Measurements from ENCODE around the gene TCN2. TPM values are rescaled to one million over a fixed set of nuclear protein-coding genes. Genes with fewer than 3 reads are reported as not detected.

TCN2 gene
- total RNA-seq, 1 donor from 2014 or later: 14.5 TPM

DNA sequence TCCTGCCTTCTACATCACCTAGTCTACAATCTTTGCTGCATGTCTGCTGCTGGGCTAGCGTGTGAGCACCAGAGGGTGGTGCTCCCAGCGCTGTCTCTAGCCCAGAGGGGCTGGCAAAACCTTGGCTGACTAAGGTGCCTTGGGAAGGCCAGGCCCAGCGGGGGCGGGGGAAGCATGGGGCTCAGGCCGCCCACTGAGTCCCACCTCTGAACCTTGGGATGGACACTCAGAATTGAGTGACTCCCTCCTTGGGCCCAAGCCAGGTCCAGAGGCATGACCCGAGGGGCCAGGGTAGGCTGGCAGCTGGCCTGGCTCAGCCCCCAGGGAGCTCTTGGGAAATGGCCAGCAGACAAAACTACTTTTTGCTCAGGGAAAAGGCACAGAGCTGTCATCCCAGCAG lies 24.9 kb upstream of the TCN2 start:
- no peak overlapping the region for H3K4me3 Mint-ChIP-seq
- H3K4me1 Mint-ChIP-seq (ENCODE audit: unreplicated experiment): no peaks in the 10 kb centered on the region
- TF ChIP-seq, protein P1, sequence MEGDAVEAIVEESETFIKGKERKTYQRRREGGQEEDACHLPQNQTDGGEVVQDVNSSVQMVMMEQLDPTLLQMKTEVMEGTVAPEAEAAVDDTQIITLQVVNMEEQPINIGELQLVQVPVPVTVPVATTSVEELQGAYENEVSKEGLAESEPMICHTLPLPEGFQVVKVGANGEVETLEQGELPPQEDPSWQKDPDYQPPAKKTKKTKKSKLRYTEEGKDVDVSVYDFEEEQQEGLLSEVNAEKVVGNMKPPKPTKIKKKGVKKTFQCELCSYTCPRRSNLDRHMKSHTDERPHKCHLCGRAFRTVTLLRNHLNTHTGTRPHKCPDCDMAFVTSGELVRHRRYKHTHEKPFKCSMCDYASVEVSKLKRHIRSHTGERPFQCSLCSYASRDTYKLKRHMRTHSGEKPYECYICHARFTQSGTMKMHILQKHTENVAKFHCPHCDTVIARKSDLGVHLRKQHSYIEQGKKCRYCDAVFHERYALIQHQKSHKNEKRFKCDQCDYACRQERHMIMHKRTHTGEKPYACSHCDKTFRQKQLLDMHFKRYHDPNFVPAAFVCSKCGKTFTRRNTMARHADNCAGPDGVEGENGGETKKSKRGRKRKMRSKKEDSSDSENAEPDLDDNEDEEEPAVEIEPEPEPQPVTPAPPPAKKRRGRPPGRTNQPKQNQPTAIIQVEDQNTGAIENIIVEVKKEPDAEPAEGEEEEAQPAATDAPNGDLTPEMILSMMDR (conservative IDR thresholded peaks at IDR 0.05): no peak
- DNase-seq (ENCODE audit: extremely low spot score, unreplicated experiment): no peak
- H3K27me3 Mint-ChIP-seq: no peaks in the 10 kb centered on the region
- H3K36me3 Mint-ChIP-seq: peaks cover 12% of the 10 kb centered on the region
- no peaks in the 10 kb centered on the region for H3K9me3 Mint-ChIP-seq
- no peak overlapping the region for H3K27ac Mint-ChIP-seq

DNA sequence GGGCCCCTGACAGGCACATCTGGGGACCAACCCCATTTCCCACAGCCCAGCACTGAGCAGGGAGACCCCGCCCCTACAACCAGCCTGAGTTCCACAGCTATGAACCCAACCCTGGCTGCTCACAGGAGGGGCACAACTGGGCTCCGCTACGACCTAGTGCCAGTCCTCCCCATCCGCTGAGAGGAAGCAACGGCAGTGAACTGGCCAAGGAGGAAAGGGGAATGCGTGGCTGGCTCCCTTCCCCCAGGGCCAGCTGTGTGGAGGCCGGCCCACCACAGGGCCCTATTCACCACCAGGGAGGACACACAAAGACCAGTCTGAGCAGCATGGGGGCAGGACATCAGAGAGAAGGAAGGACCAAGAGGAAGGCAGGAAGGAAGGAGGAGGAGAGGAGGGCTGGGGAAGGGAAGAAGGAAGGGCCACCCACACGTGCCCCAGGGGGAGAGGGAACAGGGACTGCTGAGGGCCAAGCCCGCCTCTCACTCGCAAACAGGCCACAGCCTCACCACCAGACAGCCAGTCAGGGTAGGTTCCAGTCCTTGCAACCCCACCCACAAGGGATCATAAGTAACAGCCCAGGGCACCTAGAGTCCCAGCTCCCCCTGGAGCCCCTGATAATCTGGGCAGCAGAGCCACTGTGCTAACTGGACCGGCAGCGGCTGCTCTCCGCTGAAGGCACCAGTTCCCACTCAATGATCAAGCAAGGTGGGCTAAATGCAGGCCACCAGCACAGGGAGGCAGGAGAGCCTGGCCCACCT lies 24.0 kb upstream of the TCN2 start:
- Mint-ChIP-seq H3K4me1 (ENCODE audit: unreplicated experiment) (no peaks in the 10 kb centered on the region), H3K9me3 (no peaks in the 10 kb centered on the region), H3K36me3 (peaks cover 16% of the 10 kb centered on the region), H3K27ac (no peak overlapping the region), H3K27me3 (no peaks in the 10 kb centered on the region), H3K4me3 (no peak overlapping the region)
- DNase-seq (ENCODE audit: extremely low spot score, unreplicated experiment): no peak
- TF ChIP-seq, protein P1 (conservative IDR thresholded peaks at IDR 0.05): no peak

DNA sequence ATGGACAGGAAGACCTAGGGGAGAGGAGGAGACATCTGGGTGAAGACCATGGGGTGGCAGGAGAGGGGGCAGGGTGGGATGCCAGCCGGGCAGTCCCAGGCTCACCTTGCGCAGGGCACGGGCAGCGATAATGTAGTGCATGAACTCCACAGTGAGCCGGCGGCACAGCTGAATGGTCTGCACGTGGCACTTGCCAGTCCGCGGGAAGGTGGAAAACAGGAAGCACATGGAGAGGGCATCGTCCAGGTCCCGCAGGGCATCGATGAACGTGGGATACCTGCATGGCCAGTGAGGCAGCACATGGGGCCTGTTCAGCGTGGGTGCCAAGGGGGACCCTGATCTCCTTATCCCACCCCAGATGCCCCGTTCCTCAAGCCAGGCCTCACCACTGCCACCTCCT lies 22.5 kb upstream of the TCN2 start:
- H3K4me3 Mint-ChIP-seq: no peak overlapping the region
- no peaks in the 10 kb centered on the region for H3K27me3 Mint-ChIP-seq
- TF ChIP-seq, protein P1 (conservative IDR thresholded peaks at IDR 0.05): no peak
- peaks cover 12% of the 10 kb centered on the region for H3K36me3 Mint-ChIP-seq
- no peak overlapping the region for H3K27ac Mint-ChIP-seq
- H3K4me1 Mint-ChIP-seq (ENCODE audit: unreplicated experiment): no peaks in the 10 kb centered on the region
- DNase-seq (ENCODE audit: extremely low spot score, unreplicated experiment): no peak
- H3K9me3 Mint-ChIP-seq: no peaks in the 10 kb centered on the region

DNA sequence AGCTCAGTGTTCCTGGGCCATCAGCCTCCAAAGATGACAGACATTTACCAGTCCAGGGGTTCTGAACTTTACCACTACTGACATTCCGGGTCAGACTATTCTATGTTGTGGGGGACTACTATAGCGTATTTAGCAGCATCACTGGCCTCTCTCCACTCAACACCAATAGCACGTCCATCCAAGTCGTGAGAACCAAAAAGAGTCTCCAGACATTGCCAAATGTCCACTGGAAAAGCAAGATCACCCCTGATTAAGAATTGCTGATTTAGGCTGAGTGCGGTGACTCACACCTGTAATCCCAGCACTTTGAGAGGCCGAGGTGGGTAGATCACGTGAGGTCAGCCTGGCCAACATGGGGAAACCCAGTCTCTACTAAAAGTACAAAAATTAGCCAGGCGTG lies 20.6 kb upstream of the TCN2 start:
- peaks cover 11% of the 10 kb centered on the region for H3K36me3 Mint-ChIP-seq
- H3K4me1 Mint-ChIP-seq (ENCODE audit: unreplicated experiment): no peaks in the 10 kb centered on the region
- no peaks in the 10 kb centered on the region for H3K9me3 Mint-ChIP-seq
- no peaks in the 10 kb centered on the region for H3K27me3 Mint-ChIP-seq
- TF ChIP-seq, protein P1 (conservative IDR thresholded peaks at IDR 0.05): no peak
- no peak for DNase-seq (ENCODE audit: extremely low spot score, unreplicated experiment)
- no peak overlapping the region for H3K27ac Mint-ChIP-seq
- no peak overlapping the region for H3K4me3 Mint-ChIP-seq

DNA sequence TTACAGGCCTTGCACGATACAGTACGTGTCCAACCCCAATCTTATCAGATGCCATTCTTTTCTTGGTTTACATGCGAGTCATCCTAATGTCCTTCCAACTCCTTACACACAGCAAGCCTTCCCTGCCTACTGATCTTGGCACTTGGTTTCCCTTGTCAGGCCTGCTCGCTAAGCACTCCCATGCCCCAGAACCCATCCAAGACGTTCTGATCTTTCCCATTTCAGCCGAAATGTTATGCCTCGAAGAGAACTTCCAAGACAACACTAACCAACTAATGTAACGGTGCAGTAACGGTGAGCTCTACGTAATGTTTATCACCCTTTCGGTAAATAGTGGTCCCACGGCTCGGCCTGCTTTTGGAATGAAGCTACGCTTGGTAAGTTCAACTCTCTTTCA lies 15.8 kb upstream of the TCN2 start:
- Mint-ChIP-seq H3K9me3 (no peaks in the 10 kb centered on the region), H3K4me1 (ENCODE audit: unreplicated experiment) (no peaks in the 10 kb centered on the region), H3K27me3 (peaks cover 17% of the 10 kb centered on the region), H3K27ac (no peak overlapping the region), H3K36me3 (peaks cover 8% of the 10 kb centered on the region), H3K4me3 (no peak overlapping the region)
- TF ChIP-seq, protein P1 (conservative IDR thresholded peaks at IDR 0.05): no peak
- DNase-seq (ENCODE audit: extremely low spot score, unreplicated experiment): no peak
